SIG-M5 treated with dmso at 0.1 percent for 504 hours (cell line): ENCODE measurements around the gene PDLIM1.
A peak's percentile ranks its signal among the peaks of the same experiment; 100 is the strongest.
"Not testable (repeated sequence)": the region's sequence is repeated elsewhere in the genome, so short reads cannot be mapped to it uniquely, and the experiment has no call there.

Experiments
- DNase-seq: peaks from one replicate; lab custom pipeline; 2025; ENCODE audit not compliant: unreplicated experiment; lab: John Stamatoyannopoulos, UW

PDLIM1 gene

GRCh38 chr10:95243318-95243617 is 47.5 kb downstream of the PDLIM1 start:
- no peak for DNase-seq

- DNase-seq, result peak; percentile 17
These were observed 48.1 kb downstream of the PDLIM1 start for GRCh38 chr10:95242581-95243317.

GRCh38 chr10:95241533-95241932 is 49.3 kb downstream of the PDLIM1 start:
- DNase-seq, result no peak

DNA sequence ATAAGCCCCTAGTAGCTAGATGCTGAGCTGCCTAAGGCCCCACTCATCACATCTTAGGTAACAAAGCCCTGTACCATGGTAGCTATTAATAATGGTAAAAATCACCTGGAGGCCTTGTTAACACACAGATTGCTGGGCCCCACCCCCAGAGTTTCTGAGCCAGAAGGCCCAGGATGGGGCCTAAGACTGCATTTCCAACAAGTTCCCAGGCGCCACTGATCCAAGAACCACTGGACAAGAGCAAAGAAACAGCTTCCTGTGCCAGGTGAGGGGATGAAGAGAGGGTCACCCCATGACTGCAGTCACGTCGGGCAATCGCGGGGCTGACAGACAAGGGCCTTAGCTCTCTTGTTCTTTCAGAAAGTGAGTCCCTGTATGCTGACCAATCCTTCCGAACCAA is 50.0 kb downstream of the PDLIM1 start:
- no peak for DNase-seq

DNA sequence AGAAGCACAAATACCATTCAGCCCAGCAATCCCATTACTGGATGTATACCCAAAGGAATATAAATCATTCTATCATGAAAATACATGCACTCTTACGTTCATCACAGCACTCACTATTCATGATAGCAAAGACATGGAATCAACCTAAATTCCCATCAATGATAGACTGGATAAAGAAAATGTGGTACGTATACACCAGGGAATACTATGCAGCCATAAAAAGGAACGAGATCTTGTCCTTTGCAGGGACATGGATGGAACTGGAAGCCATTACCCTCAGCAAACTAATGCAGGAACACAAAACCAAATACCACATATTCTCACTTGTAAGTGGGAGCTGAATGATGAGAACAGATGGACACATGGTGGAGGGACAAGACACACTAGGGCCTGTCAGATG is 50.7 kb downstream of the PDLIM1 start:
- DNase-seq, result not testable (repeated sequence)

- no peak for DNase-seq
These were observed 53.2 kb downstream of the PDLIM1 start for GRCh38 chr10:95237376-95238170.

- no peak for DNase-seq
These were observed 54.5 kb downstream of the PDLIM1 start for GRCh38 chr10:95236068-95236903.

GRCh38 chr10:95235676-95236067 is 55.1 kb downstream of the PDLIM1 start:
- no peak for DNase-seq

- no peak for DNase-seq
These were observed 55.9 kb downstream of the PDLIM1 start for GRCh38 chr10:95234951-95235350.

DNA sequence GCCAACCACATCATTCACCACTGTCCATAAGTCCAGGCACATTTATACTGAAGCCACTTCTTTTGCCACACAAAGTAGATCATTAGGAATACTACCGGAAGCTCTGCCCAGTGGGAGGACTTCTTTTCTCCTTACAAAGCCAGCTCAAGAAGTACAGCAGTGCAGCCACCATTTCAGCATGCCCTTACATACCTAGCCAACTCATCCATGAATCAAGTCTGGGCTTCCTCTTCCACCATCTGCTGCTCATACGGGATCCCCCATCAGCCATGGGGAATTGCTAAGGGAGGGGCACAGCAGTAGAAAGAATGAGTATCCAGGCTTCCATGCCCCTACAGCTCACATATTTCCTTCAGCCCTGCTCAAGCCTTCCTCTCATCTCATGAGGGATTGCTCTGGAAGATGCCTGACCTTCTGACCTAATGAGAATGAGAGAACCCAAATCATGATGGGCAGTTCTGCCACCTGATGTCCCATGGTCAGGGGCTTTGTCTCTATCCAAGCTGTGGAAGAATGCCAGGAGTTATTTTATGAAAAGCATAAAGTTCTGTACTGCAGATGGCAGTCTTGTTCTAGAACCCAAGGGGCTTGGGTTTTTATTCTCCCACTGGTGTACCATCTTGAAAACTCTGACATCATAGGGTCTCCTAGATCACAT is 57.3 kb downstream of the PDLIM1 start:
- no peak for DNase-seq

- DNase-seq, result not testable (repeated sequence)
These were observed 59.9 kb downstream of the PDLIM1 start for GRCh38 chr10:95230677-95231586.

GRCh38 chr10:95229724-95230627 is 60.8 kb downstream of the PDLIM1 start:
- peak; percentile 3 for DNase-seq

DNA sequence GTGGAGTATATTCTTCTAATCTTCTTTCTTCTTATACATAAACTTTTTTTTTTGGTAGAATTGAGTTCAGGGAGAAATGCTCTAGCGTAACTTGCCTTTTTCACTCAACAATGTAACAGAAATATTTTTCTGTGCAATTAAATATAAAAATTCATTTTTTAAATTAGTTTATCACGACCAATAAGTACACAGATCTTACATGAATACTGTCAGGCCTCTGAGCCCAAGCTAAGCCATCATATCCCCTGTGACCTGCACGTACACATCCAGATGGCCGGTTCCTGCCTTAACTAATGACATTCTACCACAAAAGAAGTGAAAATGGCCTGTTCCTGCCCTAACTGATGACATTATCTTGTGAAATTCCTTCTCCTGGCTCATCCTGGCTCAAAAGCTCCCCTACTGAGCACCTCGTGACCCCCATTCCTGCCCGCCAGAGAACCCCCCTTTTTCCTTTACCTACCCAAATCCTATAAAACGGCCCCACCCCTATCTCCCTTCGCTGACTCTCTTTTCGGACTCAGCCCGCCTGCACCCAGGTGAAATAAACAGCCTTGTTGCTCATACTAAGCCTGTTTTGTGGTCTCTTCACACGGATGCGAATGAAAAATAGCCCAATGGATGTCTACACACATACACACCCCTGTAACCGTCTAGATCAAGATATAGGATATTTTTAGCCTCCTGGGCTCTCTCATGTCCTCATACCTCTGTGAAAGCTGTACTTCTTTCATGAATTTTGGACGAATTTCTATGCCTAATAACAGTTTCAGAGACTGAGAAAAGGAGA is 61.7 kb downstream of the PDLIM1 start:
- DNase-seq, result not testable (repeated sequence)

- no peak for DNase-seq
These were observed 65.7 kb downstream of the PDLIM1 start for GRCh38 chr10:95225136-95225535.

DNA sequence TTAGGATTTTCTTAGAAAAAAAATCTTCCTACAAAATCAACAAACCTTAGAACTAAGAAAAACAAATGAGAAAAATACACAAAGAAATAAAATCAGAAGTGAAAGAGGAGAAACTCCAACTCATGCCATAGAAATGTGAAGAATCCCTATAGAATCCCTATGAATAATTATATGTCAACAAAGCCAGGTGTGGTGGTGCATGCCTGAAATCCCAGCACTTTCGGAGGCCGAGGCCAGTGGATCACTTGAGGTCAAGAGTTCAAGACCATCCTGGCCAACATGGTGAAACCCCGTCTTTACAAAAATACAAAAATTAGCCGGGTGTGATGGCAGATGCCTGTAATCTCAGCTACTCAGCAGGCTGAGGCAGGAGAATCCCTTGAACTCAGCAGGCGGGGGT is 69.7 kb downstream of the PDLIM1 start:
- DNase-seq, result no peak

- DNase-seq, result no peak
These were observed 70.3 kb downstream of the PDLIM1 start for GRCh38 chr10:95220539-95220938.

DNA sequence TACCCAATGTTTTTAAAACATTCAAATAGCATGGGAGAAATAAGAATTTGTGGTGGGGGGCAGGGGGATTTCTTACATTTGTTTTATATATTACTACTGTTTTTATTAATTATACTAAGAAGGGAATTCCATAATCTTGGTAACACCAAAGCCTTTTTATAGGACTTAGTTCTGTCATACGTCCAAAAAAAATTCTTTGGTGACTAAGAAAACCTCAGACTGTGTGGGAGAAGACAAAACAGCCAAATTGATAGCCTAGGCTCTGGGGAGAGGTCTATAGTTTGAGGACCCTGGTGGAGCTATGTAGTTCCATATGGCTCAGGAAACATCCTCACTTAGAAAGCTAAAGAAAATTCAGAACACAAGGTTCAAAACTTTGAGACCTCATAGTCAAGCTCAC is 73.3 kb downstream of the PDLIM1 start:
- no peak for DNase-seq

DNA sequence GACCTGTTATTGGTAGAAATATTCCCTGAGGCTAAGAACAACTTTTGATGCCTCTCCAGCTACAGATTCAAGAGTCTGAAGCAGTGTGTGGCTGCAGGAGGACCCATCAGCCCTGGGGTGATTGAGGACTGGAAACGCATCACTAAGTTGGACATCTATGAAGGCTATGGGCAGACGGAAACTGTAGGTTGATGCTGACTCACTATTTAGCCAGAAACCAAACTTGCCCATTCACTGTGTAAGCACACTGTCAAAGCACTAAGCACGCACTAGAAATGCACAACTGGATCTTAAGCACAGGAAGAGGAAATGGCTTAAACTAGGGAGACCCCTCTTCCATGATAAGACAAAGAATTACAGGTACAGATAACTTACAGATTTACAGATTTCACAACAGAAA is 76.0 kb downstream of the PDLIM1 start:
- DNase-seq, result no peak
